ENCODE results near the gene COQ4. TPM values are rescaled to one million over a fixed set of nuclear protein-coding genes. Genes with fewer than 3 reads are reported as not detected.

Gene COQ4
- total RNA-seq, 4 donors from 2014 or later = 3.2 to 37.9 (median 29.6) TPM

GRCh38 chr9:128371630-128372117, 49.0 kb downstream of the COQ4 start:
- H3K4me3 ChIP-seq = peak overlapping the region; percentile 56 to 97
- no peaks in the 10 kb centered on the region for H3K9me3 ChIP-seq
- no peak for DNase-seq
- no peaks in the 10 kb centered on the region for H3K27me3 ChIP-seq
- H3K27ac ChIP-seq = peak overlapping the region; percentile 85 to 92
- intact Hi-C loops (cut with DNase I; ENCODE audit: low total_unique reads) = no loop called here
- no peak for TF ChIP-seq CTCF (IDR thresholded peaks at IDR 0.05)
- peaks cover 5 to 6% of the 10 kb centered on the region in 2 donors for H3K4me1 ChIP-seq
- H3K36me3 ChIP-seq = no peaks in the 10 kb centered on the region

GRCh38 chr9:128372188-128372641, 49.6 kb downstream of the COQ4 start:
- no peaks in the 10 kb centered on the region for H3K27me3 ChIP-seq
- H3K4me3 ChIP-seq = peak overlapping the region; percentile 56 to 97
- TF ChIP-seq POLR2A (IDR thresholded peaks at IDR 0.05) = no peak
- no peak for TF ChIP-seq CTCF (IDR thresholded peaks at IDR 0.05)
- intact Hi-C loops (cut with DNase I; ENCODE audit: low total_unique reads) = no loop called here
- no peak for DNase-seq
- no peaks in the 10 kb centered on the region for H3K9me3 ChIP-seq
- H3K36me3 ChIP-seq = no peaks in the 10 kb centered on the region
- peak overlapping the region in 1 of 2 donors; percentile 92 for H3K27ac ChIP-seq
- peaks cover 5 to 6% of the 10 kb centered on the region in 2 donors for H3K4me1 ChIP-seq

GRCh38 chr9:128372784-128373183, 50.1 kb downstream of the COQ4 start:
- TF ChIP-seq CTCF (IDR thresholded peaks at IDR 0.05) (no peak), POLR2A (IDR thresholded peaks at IDR 0.05) (no peak)
- Histone ChIP-seq H3K4me3 (no peak overlapping the region), H3K27me3 (no peaks in the 10 kb centered on the region), H3K9me3 (no peaks in the 10 kb centered on the region), H3K4me1 (peaks cover 5 to 6% of the 10 kb centered on the region in 2 donors), H3K27ac (no peak overlapping the region), H3K36me3 (no peaks in the 10 kb centered on the region)
- intact Hi-C loops (cut with DNase I; ENCODE audit: low total_unique reads) = no loop called here
- DNase-seq = no peak

- Histone ChIP-seq H3K9me3 (no peaks in the 10 kb centered on the region), H3K27ac (no peak overlapping the region), H3K4me3 (no peak overlapping the region), H3K27me3 (no peaks in the 10 kb centered on the region), H3K4me1 (peaks cover 5 to 6% of the 10 kb centered on the region in 2 donors), H3K36me3 (no peaks in the 10 kb centered on the region)
- TF ChIP-seq POLR2A (IDR thresholded peaks at IDR 0.05) = no peak
- no peak for TF ChIP-seq CTCF (IDR thresholded peaks at IDR 0.05)
- intact Hi-C loops (cut with DNase I; ENCODE audit: low total_unique reads) = no loop called here
- no peak for DNase-seq
Measured at GRCh38 chr9:128374221-128374675, 51.6 kb downstream of the COQ4 start.

- Histone ChIP-seq H3K4me1 (peaks cover 5 to 6% of the 10 kb centered on the region in 2 donors), H3K27ac (no peak overlapping the region), H3K27me3 (no peaks in the 10 kb centered on the region), H3K4me3 (no peak overlapping the region), H3K36me3 (no peaks in the 10 kb centered on the region), H3K9me3 (no peaks in the 10 kb centered on the region)
- DNase-seq = no peak
- no peak for TF ChIP-seq POLR2A (IDR thresholded peaks at IDR 0.05)
- no peak for TF ChIP-seq CTCF (IDR thresholded peaks at IDR 0.05)
- intact Hi-C loops (cut with DNase I; ENCODE audit: low total_unique reads) = no loop called here
Measured at GRCh38 chr9:128375865-128376264, 53.2 kb downstream of the COQ4 start.

Data from uterus (tissue), 4 donors.